Stomach (tissue), 4 donors: ENCODE results near the gene SNX2.

Experiments
- CTCF ChIP-seq, 7 experiments: fragments of 450-650 bp in 4 of 7; fragments of 200-600 bp in 3 of 7; sonication (generic) in 3 of 7; IDR thresholded peaks; one replicate each; pipeline ENCODE4 v1.5.1; 2016 to 2019; ENCODE audit warnings: antibody characterized with exemption in 7 of 7, control low read depth in 2 of 7, mild to moderate bottlenecking in 1 of 7
- POLR2A ChIP-seq, 4 donors: fragments of 450-650 bp; IDR thresholded peaks; one replicate each; pipeline ENCODE4 v1.6.1; 2016; ENCODE audit warnings: antibody characterized with exemption in 4 of 4, control low read depth in 2 of 4, mild to moderate bottlenecking in 1 of 4, moderate library complexity in 1 of 4
- POLR2AphosphoS5 ChIP-seq, 3 donors: sonication (generic); formaldehyde crosslinking; IDR thresholded peaks; one replicate each; pipeline ENCODE4 v1.6.1; 2016; ENCODE audit warnings: antibody characterized with exemption in 3 of 3

GRCh38 chr5:122864842-122865241 is 90.0 kb downstream of the SNX2 start:
- TF ChIP-seq POLR2A (IDR thresholded peaks at IDR 0.05) = no peak
- TF ChIP-seq CTCF (IDR thresholded peaks at IDR 0.05) = no peak
- no peak for TF ChIP-seq POLR2AphosphoS5 (IDR thresholded peaks at IDR 0.05)
